Measurements from ENCODE around the gene NRG2.

DNA sequence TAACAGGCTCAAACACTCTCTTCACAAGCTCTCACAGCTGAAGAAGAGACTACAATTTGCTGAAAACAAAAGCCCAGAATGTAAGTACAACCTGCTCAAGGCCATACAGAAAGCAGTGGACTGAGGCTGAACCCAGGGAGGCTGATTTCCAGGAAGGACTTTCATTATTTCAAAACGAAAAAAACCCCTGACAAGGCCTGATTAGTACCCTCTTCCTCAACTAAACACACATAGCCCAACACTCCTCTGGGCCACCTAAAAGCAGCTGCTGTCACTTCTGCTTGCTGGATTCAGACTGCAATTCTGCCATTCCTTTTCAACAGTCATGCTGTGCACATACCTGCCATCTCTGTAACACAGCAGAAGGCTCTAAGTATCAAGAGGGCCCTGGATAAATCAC, 18.2 kb downstream of the NRG2 start:
- TF ChIP-seq, protein P1, sequence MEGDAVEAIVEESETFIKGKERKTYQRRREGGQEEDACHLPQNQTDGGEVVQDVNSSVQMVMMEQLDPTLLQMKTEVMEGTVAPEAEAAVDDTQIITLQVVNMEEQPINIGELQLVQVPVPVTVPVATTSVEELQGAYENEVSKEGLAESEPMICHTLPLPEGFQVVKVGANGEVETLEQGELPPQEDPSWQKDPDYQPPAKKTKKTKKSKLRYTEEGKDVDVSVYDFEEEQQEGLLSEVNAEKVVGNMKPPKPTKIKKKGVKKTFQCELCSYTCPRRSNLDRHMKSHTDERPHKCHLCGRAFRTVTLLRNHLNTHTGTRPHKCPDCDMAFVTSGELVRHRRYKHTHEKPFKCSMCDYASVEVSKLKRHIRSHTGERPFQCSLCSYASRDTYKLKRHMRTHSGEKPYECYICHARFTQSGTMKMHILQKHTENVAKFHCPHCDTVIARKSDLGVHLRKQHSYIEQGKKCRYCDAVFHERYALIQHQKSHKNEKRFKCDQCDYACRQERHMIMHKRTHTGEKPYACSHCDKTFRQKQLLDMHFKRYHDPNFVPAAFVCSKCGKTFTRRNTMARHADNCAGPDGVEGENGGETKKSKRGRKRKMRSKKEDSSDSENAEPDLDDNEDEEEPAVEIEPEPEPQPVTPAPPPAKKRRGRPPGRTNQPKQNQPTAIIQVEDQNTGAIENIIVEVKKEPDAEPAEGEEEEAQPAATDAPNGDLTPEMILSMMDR (IDR thresholded peaks at IDR 0.05; ENCODE audit: low read depth, low read length), result no peak
- no peak for TF ChIP-seq POLR2A (IDR thresholded peaks at IDR 0.05; ENCODE audit: extremely low read depth, insufficient read length)

Measured in NB4 (cell line).